ENCODE measurements around the gene ATAD3B. TPM values are rescaled to one million over a fixed set of nuclear protein-coding genes. Genes with fewer than 3 reads are reported as not detected.
"Not testable (repeated sequence)": the region's sequence is repeated elsewhere in the genome, so short reads cannot be mapped to it uniquely, and the experiment has no call there.

The ATAD3B gene
- total and polyA plus RNA-seq, 7 experiments from 2014 or later = 4.5 to 53.8 (median 45.5) TPM

- no peak within 1 kb of the TSS for H3K4me3 Mint-ChIP-seq
- H3K9me3 Mint-ChIP-seq = no peaks in the 10 kb centered on the region
- H3K27me3 ChIP-seq (ENCODE audit: control insufficient read depth in 2 of 2, insufficient read depth in 2 of 2, low read length in 2 of 2) = no peaks in the 10 kb centered on the region
- H3K27me3 Mint-ChIP-seq = peaks cover 0 to 6% (median 0%) of the 10 kb centered on the region in 5 donors
- no peaks in the 10 kb centered on the region for H3K4me1 Mint-ChIP-seq
- no peaks in the 10 kb centered on the region for H3K36me3 Mint-ChIP-seq
- intact Hi-C loops (cut with micrococcal nuclease) = no loop called here
- H3K4me3 ChIP-seq (ENCODE audit: low read length) = no peak within 1 kb of the TSS
- DNase-seq = no peak
- no peaks in the 10 kb centered on the region for H3K4me1 ChIP-seq (ENCODE audit: control insufficient read depth in 2 of 2, insufficient read depth in 2 of 2, low read length in 2 of 2)
- H3K27ac ChIP-seq (ENCODE audit: low read depth, low read length) = no peak within 1 kb of the TSS
- peak within 1 kb of the TSS in 1 of 9 donors; percentile 54 for H3K27ac Mint-ChIP-seq
- POLR2A ChIA-PET = no interaction called here
- CTCF ChIA-PET = no interaction called here
- no peaks in the 10 kb centered on the region for H3K9me3 ChIP-seq (ENCODE audit: control insufficient read depth in 2 of 3, low read length in 3 of 3)
- no peaks in the 10 kb centered on the region for H3K36me3 ChIP-seq (ENCODE audit: control insufficient read depth in 2 of 3, insufficient read depth in 3 of 3, low read length in 3 of 3)
- ATAC-seq = no peak
These were observed 22.3 kb upstream of the ATAD3B start, which contains the start of gene ATAD3C for GRCh38 chr1:1449099-1449739. Gene ATAD3C (plus strand): TSS chr1:1449689. CDS start chr1:1450684, 995 bp downstream.

DNA sequence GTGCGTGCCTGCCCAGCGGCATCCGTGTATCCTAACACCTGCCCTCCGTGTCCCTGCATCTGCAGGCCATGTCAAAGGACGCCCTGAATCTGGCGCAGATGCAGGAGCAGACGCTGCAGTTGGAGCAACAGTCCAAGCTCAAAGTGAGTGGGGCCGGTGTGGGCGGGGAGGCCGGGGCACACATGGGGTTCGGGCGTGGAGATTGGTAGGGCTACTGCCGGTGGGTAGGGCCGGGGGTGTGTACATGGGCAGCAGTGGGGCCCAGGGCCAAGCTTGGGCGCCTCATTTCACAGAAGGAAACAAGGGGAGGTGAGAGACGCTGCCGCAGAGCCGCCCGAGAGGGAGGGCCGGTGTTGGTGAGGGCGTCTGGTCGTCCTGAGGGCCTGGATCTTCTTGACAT is 20.9 kb upstream of the ATAD3B start:
- ATAC-seq; POLR2A ChIA-PET; H3K4me3 Mint-ChIP-seq; intact Hi-C loops (cut with micrococcal nuclease); H3K36me3 ChIP-seq (ENCODE audit: control insufficient read depth in 2 of 3, insufficient read depth in 3 of 3, low read length in 3 of 3); CTCF ChIA-PET; H3K4me3 ChIP-seq (ENCODE audit: low read length); H3K27ac Mint-ChIP-seq; H3K27me3 ChIP-seq (ENCODE audit: control insufficient read depth in 2 of 2, insufficient read depth in 2 of 2, low read length in 2 of 2); H3K27me3 Mint-ChIP-seq; H3K27ac ChIP-seq (ENCODE audit: low read depth, low read length); H3K9me3 Mint-ChIP-seq; H3K9me3 ChIP-seq (ENCODE audit: control insufficient read depth in 2 of 3, low read length in 3 of 3); H3K4me1 ChIP-seq (ENCODE audit: control insufficient read depth in 2 of 2, insufficient read depth in 2 of 2, low read length in 2 of 2); H3K4me1 Mint-ChIP-seq; DNase-seq; H3K36me3 Mint-ChIP-seq: not testable (repeated sequence)

DNA sequence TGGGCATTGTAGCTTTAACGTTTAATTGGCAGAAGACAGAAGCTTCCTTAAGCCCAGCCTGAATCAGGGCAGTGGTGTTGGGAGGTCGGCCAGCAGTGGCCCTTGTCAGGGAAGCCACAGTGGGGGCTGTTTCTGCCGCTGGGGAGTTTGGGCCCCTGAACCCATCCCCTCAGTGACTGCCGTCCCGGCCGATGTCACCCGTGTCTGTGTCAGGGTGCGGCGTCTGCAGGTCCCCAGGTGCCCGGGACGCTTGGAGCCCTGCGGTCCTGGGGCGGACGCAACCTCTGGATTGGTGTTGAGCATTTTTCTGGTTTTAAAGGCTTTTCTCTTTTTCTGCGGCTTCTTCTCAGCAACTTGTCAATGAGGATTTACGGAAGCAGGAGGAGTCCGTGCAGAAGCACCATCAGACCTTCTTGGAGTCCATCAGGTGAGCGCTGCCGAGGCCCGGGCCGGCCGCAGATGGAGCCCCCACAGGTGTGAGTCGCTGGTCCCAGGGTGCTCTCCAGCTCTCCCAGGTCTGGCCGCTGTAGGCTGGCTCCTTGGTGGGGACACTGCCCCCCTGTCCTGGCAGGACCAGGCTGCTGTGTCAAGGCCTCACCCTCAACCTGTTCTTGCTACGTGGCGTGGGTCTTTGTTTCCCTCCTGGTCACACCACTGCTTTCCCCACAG is 19.7 kb upstream of the ATAD3B start:
- Histone ChIP-seq H3K4me1 (ENCODE audit: control insufficient read depth in 2 of 2, insufficient read depth in 2 of 2, low read length in 2 of 2) (no peaks in the 10 kb centered on the region), H3K27ac (ENCODE audit: low read depth, low read length) (no peak overlapping the region), H3K9me3 (ENCODE audit: control insufficient read depth in 2 of 3, low read length in 3 of 3) (no peaks in the 10 kb centered on the region), H3K27me3 (ENCODE audit: control insufficient read depth in 2 of 2, insufficient read depth in 2 of 2, low read length in 2 of 2) (no peaks in the 10 kb centered on the region), H3K4me3 (ENCODE audit: low read length) (no peak overlapping the region), H3K36me3 (ENCODE audit: control insufficient read depth in 2 of 3, insufficient read depth in 3 of 3, low read length in 3 of 3) (no peaks in the 10 kb centered on the region)
- DNase-seq (no peak), ATAC-seq (no peak)
- ChIA-PET POLR2A (no interaction called here), CTCF (no interaction called here)
- peaks cover 0 to 6% (median 0%) of the 10 kb centered on the region in 5 donors for H3K27me3 Mint-ChIP-seq
- no peak overlapping the region for H3K27ac Mint-ChIP-seq
- intact Hi-C loops (cut with micrococcal nuclease) = no loop called here
- no peaks in the 10 kb centered on the region for H3K36me3 Mint-ChIP-seq
- H3K4me3 Mint-ChIP-seq = no peak overlapping the region
- no peaks in the 10 kb centered on the region for H3K4me1 Mint-ChIP-seq
- H3K9me3 Mint-ChIP-seq = no peaks in the 10 kb centered on the region

DNA sequence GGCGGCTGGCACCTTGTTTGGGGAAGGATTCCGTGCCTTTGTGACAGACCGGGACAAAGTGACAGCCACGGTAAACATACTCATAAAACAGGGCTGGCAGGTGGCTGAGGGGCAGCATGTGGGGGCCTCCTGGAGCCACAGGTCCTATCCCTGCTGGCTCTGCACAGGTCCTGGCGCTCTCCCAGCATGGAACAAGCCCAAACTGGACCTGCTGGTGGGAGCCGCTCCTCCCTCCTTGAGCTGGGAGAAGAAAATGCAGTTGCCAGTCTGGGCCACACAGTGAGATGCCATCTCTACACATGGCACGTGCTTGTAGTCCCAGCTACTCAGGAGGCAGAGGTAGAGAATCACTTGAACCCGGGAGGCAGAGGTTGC is 19.2 kb upstream of the ATAD3B start:
- H3K36me3 Mint-ChIP-seq; H3K9me3 ChIP-seq (ENCODE audit: control insufficient read depth in 2 of 3, low read length in 3 of 3); DNase-seq; CTCF ChIA-PET; ATAC-seq; intact Hi-C loops (cut with micrococcal nuclease); H3K36me3 ChIP-seq (ENCODE audit: control insufficient read depth in 2 of 3, insufficient read depth in 3 of 3, low read length in 3 of 3); H3K4me1 ChIP-seq (ENCODE audit: control insufficient read depth in 2 of 2, insufficient read depth in 2 of 2, low read length in 2 of 2); H3K27me3 Mint-ChIP-seq; POLR2A ChIA-PET; H3K27me3 ChIP-seq (ENCODE audit: control insufficient read depth in 2 of 2, insufficient read depth in 2 of 2, low read length in 2 of 2); H3K9me3 Mint-ChIP-seq; H3K27ac Mint-ChIP-seq; H3K27ac ChIP-seq (ENCODE audit: low read depth, low read length); H3K4me3 ChIP-seq (ENCODE audit: low read length); H3K4me3 Mint-ChIP-seq; H3K4me1 Mint-ChIP-seq: not testable (repeated sequence)

GRCh38 chr1:1452882-1453281 is 18.7 kb upstream of the ATAD3B start:
- Histone ChIP-seq H3K36me3 (ENCODE audit: control insufficient read depth in 2 of 3, insufficient read depth in 3 of 3, low read length in 3 of 3) (no peaks in the 10 kb centered on the region), H3K4me3 (ENCODE audit: low read length) (no peak overlapping the region), H3K27ac (ENCODE audit: low read depth, low read length) (no peak overlapping the region), H3K4me1 (ENCODE audit: control insufficient read depth in 2 of 2, insufficient read depth in 2 of 2, low read length in 2 of 2) (no peaks in the 10 kb centered on the region), H3K9me3 (ENCODE audit: control insufficient read depth in 2 of 3, low read length in 3 of 3) (no peaks in the 10 kb centered on the region), H3K27me3 (ENCODE audit: control insufficient read depth in 2 of 2, insufficient read depth in 2 of 2, low read length in 2 of 2) (no peaks in the 10 kb centered on the region)
- Mint-ChIP-seq H3K27me3 (peaks cover 0 to 6% (median 0%) of the 10 kb centered on the region in 5 donors), H3K4me3 (no peak overlapping the region), H3K9me3 (no peaks in the 10 kb centered on the region), H3K36me3 (no peaks in the 10 kb centered on the region), H3K27ac (no peak overlapping the region), H3K4me1 (no peaks in the 10 kb centered on the region)
- POLR2A ChIA-PET = no interaction called here
- ATAC-seq (no peak), DNase-seq (no peak)
- intact Hi-C loops (cut with micrococcal nuclease) = no loop called here
- CTCF ChIA-PET = no interaction called here

DNA sequence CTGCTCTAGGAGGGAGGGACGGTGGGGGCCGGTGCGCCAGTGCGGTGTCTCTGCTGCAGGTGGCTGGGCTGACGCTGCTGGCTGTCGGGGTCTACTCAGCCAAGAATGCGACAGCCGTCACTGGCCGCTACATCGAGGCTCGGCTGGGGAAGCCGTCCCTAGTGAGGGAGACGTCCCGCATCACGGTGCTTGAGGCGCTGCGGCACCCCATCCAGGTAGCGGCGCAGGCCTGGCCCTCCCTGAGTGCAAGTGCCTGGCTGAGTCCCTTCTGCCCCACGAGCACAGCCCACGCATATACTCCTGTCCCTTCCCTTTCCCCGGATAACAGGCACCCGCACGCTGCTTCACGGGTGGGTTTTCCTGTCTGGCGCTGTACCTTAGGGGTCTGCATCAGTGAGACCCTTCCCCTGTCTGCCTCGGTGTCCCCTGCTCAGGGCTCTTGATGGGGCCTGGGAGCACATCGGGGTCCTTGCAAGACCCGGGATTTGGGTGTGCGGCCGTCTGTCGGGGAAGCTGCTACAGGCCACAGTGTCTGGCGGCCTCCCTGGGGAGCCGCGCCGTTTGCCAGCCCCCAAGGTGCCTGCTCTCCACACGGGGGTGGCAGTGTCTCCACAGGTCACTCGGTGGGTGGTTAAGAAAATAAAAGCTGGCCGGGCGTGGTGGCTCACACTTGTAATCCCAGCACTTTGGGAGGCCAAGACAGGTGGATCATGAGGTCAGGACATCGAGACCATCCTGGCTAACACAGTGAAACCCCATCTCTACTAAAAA is 17.1 kb upstream of the ATAD3B start:
- H3K27ac Mint-ChIP-seq; H3K4me1 Mint-ChIP-seq; H3K27me3 Mint-ChIP-seq; POLR2A ChIA-PET; H3K36me3 Mint-ChIP-seq; intact Hi-C loops (cut with micrococcal nuclease); CTCF ChIA-PET; DNase-seq; ATAC-seq; H3K9me3 ChIP-seq (ENCODE audit: control insufficient read depth in 2 of 3, low read length in 3 of 3); H3K36me3 ChIP-seq (ENCODE audit: control insufficient read depth in 2 of 3, insufficient read depth in 3 of 3, low read length in 3 of 3); H3K9me3 Mint-ChIP-seq; H3K4me3 ChIP-seq (ENCODE audit: low read length); H3K4me1 ChIP-seq (ENCODE audit: control insufficient read depth in 2 of 2, insufficient read depth in 2 of 2, low read length in 2 of 2); H3K4me3 Mint-ChIP-seq; H3K27ac ChIP-seq (ENCODE audit: low read depth, low read length); H3K27me3 ChIP-seq (ENCODE audit: control insufficient read depth in 2 of 2, insufficient read depth in 2 of 2, low read length in 2 of 2): not testable (repeated sequence)
